Occipital lobe (tissue), 2 donors: ENCODE results near the gene KREMEN1. TPM values are rescaled to one million over a fixed set of nuclear protein-coding genes. Genes with fewer than 3 reads are reported as not detected.
A peak's percentile ranks its signal among the peaks of the same experiment; 100 is the strongest.

ENCODE experiments used
- DNase-seq: peaks from one replicate; lab custom pipeline; 2025; lab: John Stamatoyannopoulos, UW
- total RNA-seq: library from RNA; depleted of rRNA; stranded (reverse); fragments of >200 nt; gene quantifications from one replicate; pipeline ENCODE4 v1.2.3, GENCODE V29; 2014

KREMEN1 gene
- total RNA-seq, 1 donor from 2014 or later: 18.9 TPM

- DNase-seq: no peak
These were observed 23.8 kb upstream of the KREMEN1 start for GRCh38 chr22:29048822-29049654.

GRCh38 chr22:29049655-29050263 lies 23.1 kb upstream of the KREMEN1 start:
- no peak for DNase-seq

GRCh38 chr22:29050457-29050856 lies 22.4 kb upstream of the KREMEN1 start:
- DNase-seq: no peak

GRCh38 chr22:29053048-29053702 lies 19.7 kb upstream of the KREMEN1 start:
- DNase-seq: no peak

- DNase-seq: no peak
These were observed 18.5 kb upstream of the KREMEN1 start for GRCh38 chr22:29054251-29054767.

GRCh38 chr22:29055192-29055830 lies 17.5 kb upstream of the KREMEN1 start:
- DNase-seq: no peak

- no peak for DNase-seq
These were observed 16.4 kb upstream of the KREMEN1 start for GRCh38 chr22:29056472-29056871.

- no peak for DNase-seq
These were observed 12.5 kb upstream of the KREMEN1 start for GRCh38 chr22:29060251-29060869.

GRCh38 chr22:29060931-29061330 lies 11.9 kb upstream of the KREMEN1 start:
- DNase-seq: no peak

- DNase-seq: no peak
These were observed 11.1 kb upstream of the KREMEN1 start, which contains the start of gene C22orf31 for GRCh38 chr22:29061773-29062172. TSS of gene C22orf31 (minus strand) at chr22:29061831. CDS start at chr22:29061792, 39 bp downstream.

- DNase-seq: no peak
These were observed 10.5 kb upstream of the KREMEN1 start for GRCh38 chr22:29062286-29062821.

- DNase-seq: no peak
These were observed 7.2 kb upstream of the KREMEN1 start for GRCh38 chr22:29065468-29066190.

GRCh38 chr22:29069463-29069862 lies 3.4 kb upstream of the KREMEN1 start:
- DNase-seq: no peak

- no peak for DNase-seq
These were observed 2.3 kb upstream of the KREMEN1 start for GRCh38 chr22:29070490-29070889.

- DNase-seq: no peak
These were observed 1.4 kb upstream of the KREMEN1 start for GRCh38 chr22:29071261-29072045.

GRCh38 chr22:29072193-29072978 lies 449 bp upstream of the KREMEN1 start:
- DNase-seq: peak; percentile 69

- no peak for DNase-seq
These were observed 912 bp downstream of the KREMEN1 start for GRCh38 chr22:29073618-29074275.

GRCh38 chr22:29074276-29074772 lies 1.5 kb downstream of the KREMEN1 start:
- DNase-seq: no peak
